Gastrocnemius medialis (tissue), 4 donors: ENCODE measurements around the gene SH3BP2. TPM values are rescaled to one million over a fixed set of nuclear protein-coding genes. Genes with fewer than 3 reads are reported as not detected.

Source experiments
- ATAC-seq, 2 donors: fragments of 150-250 bp; one replicate each; pipeline ENCODE4 v1.9.1; 2016
- DNase-seq, 2 donors: peaks; one replicate each; pipeline ENCODE4 v3.0.0-alpha.2; 2019
- H3K27ac ChIP-seq, 4 donors: fragments of 200-600 bp; sonication (generic); 1 replicate in 1 of 4; 2 replicates in 3 of 4; pipeline ENCODE4 v1.5.1; 2016 to 2018; ENCODE audit warnings: mild to moderate bottlenecking in 2 of 4, moderate library complexity in 1 of 4
- H3K27me3 ChIP-seq, 3 donors: fragments of 200-600 bp; sonication (generic) in 2 of 3; 1 replicate in 1 of 3; 2 replicates in 2 of 3; pipeline versions ENCODE4 v1.5.1 to v1.6.0; 2016 to 2019; ENCODE audit warnings: mild to moderate bottlenecking in 1 of 3, moderate library complexity in 1 of 3
- H3K36me3 ChIP-seq, 2 donors: fragments of 200-600 bp; sonication (generic) in 1 of 2; one replicate each; pipeline ENCODE4 v1.5.1; 2017 to 2018
- H3K4me1 ChIP-seq, 2 donors: fragments of 200-600 bp; sonication (generic) in 1 of 2; one replicate each; pipeline ENCODE4 v1.5.1; 2016 to 2017; ENCODE audit warnings: mild to moderate bottlenecking in 2 of 2
- H3K4me3 ChIP-seq, 4 donors: fragments of 200-600 bp; sonication (generic) in 3 of 4; 1 replicate in 1 of 4; 2 replicates in 3 of 4; pipeline ENCODE4 v1.5.1; 2016 to 2019; ENCODE audit warnings: mild to moderate bottlenecking in 2 of 4
- H3K9me3 ChIP-seq, 3 donors: fragments of 200-600 bp; sonication (generic) in 2 of 3; 1 replicate in 1 of 3; 2 replicates in 2 of 3; pipeline ENCODE4 v1.5.1; 2016 to 2019
- POLR2A ChIP-seq, 2 donors: fragments of 450-650 bp; IDR thresholded peaks; one replicate each; pipeline ENCODE4 v1.6.1; 2017; ENCODE audit warnings: antibody characterized with exemption in 2 of 2, mild to moderate bottlenecking in 2 of 2, moderate library complexity in 2 of 2
- in situ Hi-C, 4 donors: fragments of 200-750 bp; cut with MboI; loops; one replicate each; pipeline versions ENCODE4 v1.15.0 to v1.8.0; 2017; ENCODE audit warnings: low sequenced_read_pairs in 4 of 4
- intact Hi-C: fragments of 100-400 bp; cut with DNase I; formaldehyde crosslinking; loops from one replicate; pipeline ENCODE4 v1.15.1; 2023; ENCODE audit warnings: low total_unique reads
- total RNA-seq, 4 donors: library from RNA; depleted of rRNA; stranded (reverse); fragments of >200 nt; gene quantifications; one replicate each; pipeline versions ENCODE4 v1.1.0 to v1.2.3, GENCODE V29; 2016
- TF ChIP-seq, protein P1 (sequence below), 5 experiments: fragments of 450-650 bp in 3 of 5; fragments of 200-600 bp in 2 of 5; sonication (generic) in 2 of 5; IDR thresholded peaks in 4 of 5; conservative IDR thresholded peaks in 1 of 5; 1 replicate in 4 of 5; 2 replicates in 1 of 5; pipeline ENCODE4 v1.5.1; 2016 to 2019; ENCODE audit warnings: antibody characterized with exemption in 5 of 5, mild to moderate bottlenecking in 3 of 5, moderate library complexity in 3 of 5

SH3BP2 gene
- total RNA-seq, 4 donors from 2014 or later: 4.8 to 21.5 (median 12.0) TPM

DNA sequence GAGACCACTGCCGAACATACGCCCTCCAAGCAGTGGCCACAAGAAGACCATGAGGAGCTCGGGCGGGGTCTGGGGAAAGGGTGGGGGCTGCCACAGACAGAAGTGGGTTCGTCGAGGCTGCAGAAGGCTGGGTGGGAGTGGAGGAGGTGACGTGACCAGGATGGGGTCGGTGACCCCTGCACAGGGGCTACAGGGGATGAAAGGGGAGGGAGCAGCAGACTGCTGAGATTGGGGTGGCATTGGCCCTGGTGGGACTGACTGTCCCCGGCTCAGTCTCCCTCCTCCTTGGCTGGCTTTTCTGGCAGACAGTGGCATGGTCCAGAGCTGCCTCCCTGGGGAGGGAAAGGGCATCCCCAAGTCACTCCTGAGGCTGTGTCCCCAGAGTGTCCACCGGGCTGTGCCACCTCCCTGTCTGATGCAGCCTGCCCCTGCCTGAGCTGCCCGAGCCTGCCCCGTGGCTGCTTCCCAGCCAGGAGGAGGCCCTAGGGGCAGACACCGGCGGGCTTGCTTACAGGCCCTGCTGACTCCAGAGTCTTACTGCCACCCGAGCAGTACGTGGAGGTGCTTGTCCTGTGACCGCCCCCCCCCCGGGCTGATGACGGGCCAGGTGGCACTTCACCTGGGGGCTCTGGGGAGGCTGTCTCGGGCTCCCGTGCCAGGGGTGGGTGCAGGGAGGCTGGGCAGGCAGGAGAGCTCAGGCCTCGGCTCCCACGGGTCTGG, 7.2 kb downstream of the SH3BP2 start:
- no peak for TF ChIP-seq POLR2A (IDR thresholded peaks at IDR 0.05)
- TF ChIP-seq, protein P1, sequence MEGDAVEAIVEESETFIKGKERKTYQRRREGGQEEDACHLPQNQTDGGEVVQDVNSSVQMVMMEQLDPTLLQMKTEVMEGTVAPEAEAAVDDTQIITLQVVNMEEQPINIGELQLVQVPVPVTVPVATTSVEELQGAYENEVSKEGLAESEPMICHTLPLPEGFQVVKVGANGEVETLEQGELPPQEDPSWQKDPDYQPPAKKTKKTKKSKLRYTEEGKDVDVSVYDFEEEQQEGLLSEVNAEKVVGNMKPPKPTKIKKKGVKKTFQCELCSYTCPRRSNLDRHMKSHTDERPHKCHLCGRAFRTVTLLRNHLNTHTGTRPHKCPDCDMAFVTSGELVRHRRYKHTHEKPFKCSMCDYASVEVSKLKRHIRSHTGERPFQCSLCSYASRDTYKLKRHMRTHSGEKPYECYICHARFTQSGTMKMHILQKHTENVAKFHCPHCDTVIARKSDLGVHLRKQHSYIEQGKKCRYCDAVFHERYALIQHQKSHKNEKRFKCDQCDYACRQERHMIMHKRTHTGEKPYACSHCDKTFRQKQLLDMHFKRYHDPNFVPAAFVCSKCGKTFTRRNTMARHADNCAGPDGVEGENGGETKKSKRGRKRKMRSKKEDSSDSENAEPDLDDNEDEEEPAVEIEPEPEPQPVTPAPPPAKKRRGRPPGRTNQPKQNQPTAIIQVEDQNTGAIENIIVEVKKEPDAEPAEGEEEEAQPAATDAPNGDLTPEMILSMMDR (IDR thresholded peaks at IDR 0.05 in 4 of 5, conservative IDR thresholded peaks at IDR 0.05 in 1 of 5): no peak
- Histone ChIP-seq H3K4me1 (peaks cover 35 to 45% of the 10 kb centered on the region in 2 donors), H3K27ac (peak overlapping the region; percentile 34 to 64 (median 56)), H3K36me3 (no peaks in the 10 kb centered on the region), H3K9me3 (no peaks in the 10 kb centered on the region), H3K27me3 (no peaks in the 10 kb centered on the region), H3K4me3 (peak overlapping the region in 3 of 4 donors; percentile 13 to 27 (median 19))
- intact Hi-C loops (no loop called here), in situ Hi-C loops (no loop called here)
- DNase-seq (peak in 1 of 2 donors; percentile 16), ATAC-seq (no peak)

DNA sequence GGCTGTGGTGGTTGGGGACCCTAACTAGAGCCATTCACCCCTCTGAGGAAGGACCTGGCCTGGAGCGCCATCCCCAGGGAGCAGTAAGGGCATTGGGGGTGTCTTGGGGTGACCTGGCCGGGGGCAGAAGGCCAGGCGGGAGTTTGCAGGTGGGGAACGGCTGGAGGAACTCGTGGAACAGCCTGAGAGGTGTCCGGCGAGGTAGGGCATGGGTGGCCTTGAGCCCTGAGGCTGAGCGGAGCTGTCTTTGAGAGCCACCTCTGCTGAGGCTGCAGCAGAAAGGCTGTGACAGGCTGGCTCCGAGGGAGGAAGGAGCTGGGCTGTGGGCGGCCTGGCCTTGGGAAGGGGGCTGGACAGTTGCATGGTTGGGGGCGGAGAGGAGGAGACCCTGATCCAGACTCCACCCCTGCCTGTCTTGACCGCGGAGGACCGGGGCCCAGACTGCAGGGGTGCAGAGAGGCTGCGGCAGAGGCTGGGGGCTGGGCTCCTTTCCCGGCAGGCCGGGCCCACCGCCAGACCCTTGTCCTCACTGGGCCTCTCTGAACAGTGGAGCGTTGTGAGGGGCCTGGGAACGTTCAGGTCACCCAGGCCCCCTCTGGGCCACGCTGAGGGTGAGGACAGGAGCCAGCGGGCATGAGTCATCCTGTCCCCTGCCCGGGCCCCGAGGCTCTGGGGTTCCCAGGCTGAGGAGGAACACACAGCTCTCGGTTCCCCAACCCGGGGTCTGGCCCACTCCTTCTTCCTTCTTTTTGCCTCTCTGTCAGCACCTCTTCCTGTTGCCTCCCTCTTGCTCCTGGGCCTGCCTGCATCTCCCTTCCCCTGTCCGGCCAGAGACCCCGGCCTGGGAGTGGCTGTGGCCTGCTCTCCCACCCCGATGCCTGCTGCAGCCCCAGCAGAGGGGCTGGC, 8.1 kb downstream of the SH3BP2 start:
- Histone ChIP-seq H3K9me3 (no peaks in the 10 kb centered on the region), H3K36me3 (no peaks in the 10 kb centered on the region), H3K27ac (peak overlapping the region; percentile 34 to 64 (median 56)), H3K4me3 (peak overlapping the region in 3 of 4 donors; percentile 13 to 27 (median 19)), H3K27me3 (no peaks in the 10 kb centered on the region), H3K4me1 (peaks cover 37 to 46% of the 10 kb centered on the region in 2 donors)
- in situ Hi-C loops (no loop called here), intact Hi-C loops (no loop called here)
- peak; percentile 40 to 41 for ATAC-seq
- DNase-seq: peak; percentile 48 to 56
- TF ChIP-seq, protein P1 (IDR thresholded peaks at IDR 0.05 in 4 of 5, conservative IDR thresholded peaks at IDR 0.05 in 1 of 5): no peak
- no peak for TF ChIP-seq POLR2A (IDR thresholded peaks at IDR 0.05)

DNA sequence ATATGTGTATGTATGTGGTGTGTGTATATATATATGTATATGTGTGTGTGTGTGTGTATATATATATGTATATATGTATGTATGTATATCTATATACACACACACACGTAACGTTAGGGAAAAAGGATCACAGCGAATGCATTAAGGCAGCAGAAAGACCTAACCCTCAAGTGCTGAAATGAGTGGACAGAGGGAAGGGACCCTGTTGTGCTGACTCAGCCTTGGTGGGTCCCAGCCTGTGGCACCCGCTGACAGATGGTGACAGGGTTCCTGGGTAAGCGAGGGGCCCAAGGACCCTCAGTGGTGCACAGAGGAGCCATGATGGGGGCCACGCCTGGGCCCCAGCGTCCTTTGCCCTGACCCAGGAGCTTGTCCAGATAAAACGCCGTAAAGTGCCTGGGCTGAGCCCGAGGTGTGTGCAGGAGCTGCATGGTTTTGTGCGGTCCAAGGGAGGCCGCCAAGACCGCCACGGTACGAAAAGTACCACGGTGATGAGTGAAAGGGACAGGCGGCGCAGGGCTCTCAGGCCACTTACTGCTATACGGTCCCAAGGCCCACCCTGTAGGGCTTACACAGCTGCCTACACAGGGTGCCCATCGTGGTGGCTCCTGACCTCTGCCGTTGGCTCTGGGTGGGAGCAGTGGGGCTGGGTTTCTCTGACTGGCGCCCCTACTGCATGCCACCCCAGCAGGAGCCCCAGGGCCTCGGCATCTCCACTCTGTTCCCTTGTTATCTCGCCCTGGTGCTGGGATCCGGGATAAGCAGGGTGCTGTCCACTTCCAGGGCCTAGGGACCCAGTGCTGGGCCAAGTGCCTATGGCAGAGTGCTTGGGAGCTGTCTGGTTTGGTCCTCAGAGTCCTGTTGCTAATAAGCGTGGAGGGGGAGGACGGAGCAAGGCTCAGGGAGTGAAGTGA, 10.0 kb downstream of the SH3BP2 start:
- H3K27me3 ChIP-seq: no peaks in the 10 kb centered on the region
- in situ Hi-C loops (no loop called here), intact Hi-C loops (no loop called here)
- TF ChIP-seq POLR2A (IDR thresholded peaks at IDR 0.05): no peak
- TF ChIP-seq, protein P1 (IDR thresholded peaks at IDR 0.05 in 4 of 5, conservative IDR thresholded peaks at IDR 0.05 in 1 of 5): no peak
- DNase-seq: peak; percentile 0 to 8
- ATAC-seq: no peak
- H3K4me1 ChIP-seq: peaks cover 54 to 63% of the 10 kb centered on the region in 2 donors
- H3K27ac ChIP-seq: no peak overlapping the region
- H3K36me3 ChIP-seq: no peaks in the 10 kb centered on the region
- H3K9me3 ChIP-seq: no peaks in the 10 kb centered on the region
- no peak overlapping the region for H3K4me3 ChIP-seq

DNA sequence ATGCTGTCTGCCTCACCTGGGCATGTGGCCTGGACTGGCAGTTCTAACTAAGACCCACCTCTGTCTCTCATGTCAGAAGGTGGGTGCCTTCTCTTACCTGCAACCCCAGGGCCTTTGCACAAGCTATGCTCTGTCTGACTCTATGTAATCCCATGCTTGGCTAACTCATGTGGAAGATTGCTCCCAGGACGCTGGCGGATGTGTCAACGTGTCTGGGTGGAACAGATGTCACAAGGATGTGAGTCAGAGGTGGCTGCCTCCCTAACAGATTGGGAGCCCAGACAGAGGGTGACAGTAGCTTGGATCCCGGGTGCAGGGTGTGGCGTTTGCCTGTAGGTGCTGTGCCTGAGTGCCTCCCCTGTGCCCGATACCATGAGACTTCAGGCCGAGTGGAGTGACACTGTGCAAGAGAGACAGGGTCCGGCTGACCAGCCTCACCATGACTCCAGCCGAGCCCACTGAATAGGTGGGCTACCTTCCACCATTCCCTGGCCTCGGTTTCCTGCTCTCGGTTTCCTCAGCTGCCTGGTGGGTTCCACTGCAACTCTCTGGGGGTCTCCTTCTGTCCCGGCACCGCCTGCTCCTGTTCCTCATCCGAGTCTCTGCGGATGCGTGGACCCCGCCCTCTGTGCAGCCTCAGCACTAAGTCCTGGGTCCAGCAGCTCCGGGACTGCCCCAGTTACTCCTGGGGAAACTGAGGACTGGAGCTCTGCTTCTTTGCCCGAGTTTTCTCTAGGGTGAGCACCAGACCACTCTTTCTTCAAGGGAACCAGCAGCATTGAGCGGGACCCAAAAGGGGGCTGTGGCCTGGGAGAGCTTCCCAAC, 11.0 kb downstream of the SH3BP2 start:
- Histone ChIP-seq H3K36me3 (no peaks in the 10 kb centered on the region), H3K27ac (no peak overlapping the region), H3K4me1 (peaks cover 54 to 63% of the 10 kb centered on the region in 2 donors), H3K27me3 (no peaks in the 10 kb centered on the region), H3K4me3 (no peak overlapping the region), H3K9me3 (no peaks in the 10 kb centered on the region)
- no peak for TF ChIP-seq POLR2A (IDR thresholded peaks at IDR 0.05)
- TF ChIP-seq, protein P1 (IDR thresholded peaks at IDR 0.05 in 4 of 5, conservative IDR thresholded peaks at IDR 0.05 in 1 of 5): peak in 1 of 5 experiments; percentile 11
- intact Hi-C loops (no loop called here), in situ Hi-C loops (no loop called here)
- DNase-seq: peak in 1 of 2 donors; percentile 22
- ATAC-seq: no peak
